CD4-positive, CD25-positive, alpha-beta regulatory T cell (primary cell): ENCODE data around the gene RIN1. TPM values are rescaled to one million over a fixed set of nuclear protein-coding genes. Genes with fewer than 3 reads are reported as not detected.
A peak's percentile ranks its signal among the peaks of the same experiment; 100 is the strongest.

ENCODE experiments used
- ATAC-seq, 2 donors: fragments of 150-1000 bp; cut with Tn5 transposase; one replicate each; pipeline ENCODE4 v1.10.0; 2021; ENCODE audit warnings: low read depth in 2 of 2, moderate number of reproducible peaks in 2 of 2, moderate library complexity in 1 of 2
- DNase-seq, 3 donors: peaks; one replicate each; pipeline versions ENCODE4 v3.0.0 to v3.0.0-alpha.2; 2012 to 2022; ENCODE audit warnings: mixed read lengths in 1 of 3
- H3K27ac ChIP-seq: one replicate; pipeline ENCODE4 v1.7.0; 2013; ENCODE audit warnings: mild to moderate bottlenecking, low read length; ENCODE audit not compliant: insufficient read depth, poor library complexity, severe bottlenecking
- H3K27me3 ChIP-seq: one replicate; pipeline ENCODE4 v1.7.0; 2013; ENCODE audit warnings: low read length; ENCODE audit not compliant: control insufficient read depth, insufficient read depth
- H3K36me3 ChIP-seq: one replicate; pipeline ENCODE4 v1.7.0; 2013; ENCODE audit warnings: mild to moderate bottlenecking, low read length, moderate library complexity; ENCODE audit not compliant: control insufficient read depth, insufficient read depth
- H3K4me1 ChIP-seq: 2 replicates; pipeline ENCODE4 v1.7.0; 2013; ENCODE audit warnings: mild to moderate bottlenecking, low read length; ENCODE audit not compliant: insufficient read depth, control insufficient read depth, poor library complexity, severe bottlenecking
- H3K4me3 ChIP-seq: one replicate; pipeline ENCODE4 v1.7.0; 2013; ENCODE audit warnings: low read depth, mild to moderate bottlenecking, low read length, moderate library complexity
- H3K9me3 ChIP-seq, 2 experiments: 1 replicate in 1 of 2; 2 replicates in 1 of 2; pipeline ENCODE4 v1.7.0; 2013; ENCODE audit warnings: low read length in 2 of 2, mild to moderate bottlenecking in 1 of 2, moderate library complexity in 1 of 2; ENCODE audit not compliant: control insufficient read depth in 2 of 2
- H3K27ac Mint-ChIP-seq, 3 donors: one replicate each; pipeline ENCODE4 v1.8.0; 2020 to 2022; ENCODE audit warnings: mild to moderate bottlenecking in 3 of 3, mixed read lengths in 3 of 3, moderate library complexity in 2 of 3
- H3K27me3 Mint-ChIP-seq: one replicate; pipeline ENCODE4 v1.8.0; 2022; ENCODE audit warnings: mild to moderate bottlenecking, mixed read lengths
- H3K36me3 Mint-ChIP-seq: one replicate; pipeline ENCODE4 v1.8.0; 2020; ENCODE audit warnings: mixed read lengths
- H3K4me1 Mint-ChIP-seq, 4 donors: one replicate each; pipeline ENCODE4 v1.8.0; 2020 to 2022; ENCODE audit warnings: mixed read lengths in 4 of 4, mild to moderate bottlenecking in 1 of 4
- H3K4me3 Mint-ChIP-seq, 4 donors: one replicate each; pipeline ENCODE4 v1.8.0; 2020 to 2022; ENCODE audit warnings: mild to moderate bottlenecking in 4 of 4, mixed read lengths in 4 of 4, moderate library complexity in 3 of 4
- H3K9me3 Mint-ChIP-seq, 7 donors: one replicate each; pipeline ENCODE4 v1.8.0; 2020 to 2022; ENCODE audit warnings: mixed read lengths in 7 of 7, mild to moderate bottlenecking in 3 of 7, moderate library complexity in 2 of 7
- polyA plus RNA-seq, 4 donors: library from polyadenylated mRNA; unstranded; fragments of 300-500 nt; fragmentation: Illumina TruSeq; gene quantifications; one replicate each; pipeline ENCODE4 v1.2.3, GENCODE V29; 2021
- total RNA-seq: library from RNA; stranded (reverse); gene quantifications from one replicate; pipeline ENCODE4 v1.2.3, GENCODE V29; 2022

RIN1 gene
- total and polyA plus RNA-seq, 5 donors from 2014 or later: 0.33 to 1.0 (median 0.92) TPM

- Mint-ChIP-seq H3K9me3 (no peaks in the 10 kb centered on the region), H3K4me1 (peaks cover 19 to 56% (median 32%) of the 10 kb centered on the region in 4 donors), H3K27me3 (no peaks in the 10 kb centered on the region), H3K4me3 (peak overlapping the region in 3 of 4 donors; percentile 18 to 85 (median 33)), H3K27ac (peak overlapping the region in 2 of 3 donors; percentile 67 to 70), H3K36me3 (peaks cover 18% of the 10 kb centered on the region)
- peaks cover 41% of the 10 kb centered on the region for H3K36me3 ChIP-seq
- no peak for DNase-seq
- no peaks in the 10 kb centered on the region for H3K9me3 ChIP-seq
- no peaks in the 10 kb centered on the region for H3K27me3 ChIP-seq
- peaks cover 41% of the 10 kb centered on the region for H3K4me1 ChIP-seq
- no peak for ATAC-seq
- no peak overlapping the region for H3K27ac ChIP-seq
- no peak overlapping the region for H3K4me3 ChIP-seq
Observed at GRCh38 chr11:66341502-66342126, 5.4 kb upstream of the RIN1 start.

GRCh38 chr11:66340596-66341501 lies 4.6 kb upstream of the RIN1 start:
- Mint-ChIP-seq H3K27ac (no peak overlapping the region), H3K36me3 (peaks cover 18% of the 10 kb centered on the region), H3K27me3 (no peaks in the 10 kb centered on the region), H3K9me3 (no peaks in the 10 kb centered on the region), H3K4me3 (peak overlapping the region in 1 of 4 donors; percentile 85), H3K4me1 (peaks cover 19 to 54% (median 35%) of the 10 kb centered on the region in 4 donors)
- DNase-seq (no peak), ATAC-seq (no peak)
- Histone ChIP-seq H3K9me3 (no peaks in the 10 kb centered on the region), H3K36me3 (peaks cover 41% of the 10 kb centered on the region), H3K27ac (no peak overlapping the region), H3K4me3 (no peak overlapping the region), H3K27me3 (no peaks in the 10 kb centered on the region), H3K4me1 (peaks cover 41% of the 10 kb centered on the region)

- Histone ChIP-seq H3K4me3 (no peak overlapping the region), H3K9me3 (no peaks in the 10 kb centered on the region), H3K27ac (no peak overlapping the region), H3K27me3 (no peaks in the 10 kb centered on the region), H3K36me3 (peaks cover 41% of the 10 kb centered on the region), H3K4me1 (peaks cover 38% of the 10 kb centered on the region)
- Mint-ChIP-seq H3K4me3 (peak overlapping the region in 2 of 4 donors; percentile 16 to 21), H3K27me3 (no peaks in the 10 kb centered on the region), H3K36me3 (peaks cover 18% of the 10 kb centered on the region), H3K27ac (no peak overlapping the region), H3K9me3 (no peaks in the 10 kb centered on the region), H3K4me1 (peaks cover 11 to 48% (median 28%) of the 10 kb centered on the region in 4 donors)
- ATAC-seq (no peak), DNase-seq (no peak)
Observed at GRCh38 chr11:66339686-66340483, 3.7 kb upstream of the RIN1 start.

GRCh38 chr11:66339162-66339675 lies 3.0 kb upstream of the RIN1 start:
- Mint-ChIP-seq H3K36me3 (peaks cover 18% of the 10 kb centered on the region), H3K27ac (peak overlapping the region in 1 of 3 donors; percentile 79), H3K4me3 (peak overlapping the region in 2 of 4 donors; percentile 16 to 21), H3K27me3 (no peaks in the 10 kb centered on the region), H3K9me3 (no peaks in the 10 kb centered on the region), H3K4me1 (peaks cover 10 to 44% (median 22%) of the 10 kb centered on the region in 4 donors)
- DNase-seq (no peak), ATAC-seq (no peak)
- peaks cover 33% of the 10 kb centered on the region for H3K4me1 ChIP-seq
- no peaks in the 10 kb centered on the region for H3K27me3 ChIP-seq
- H3K4me3 ChIP-seq: no peak overlapping the region
- peaks cover 41% of the 10 kb centered on the region for H3K36me3 ChIP-seq
- no peak overlapping the region for H3K27ac ChIP-seq
- H3K9me3 ChIP-seq: no peaks in the 10 kb centered on the region

GRCh38 chr11:66338276-66339161 lies 2.3 kb upstream of the RIN1 start:
- peak overlapping the region in 1 of 4 donors; percentile 16 for H3K4me3 Mint-ChIP-seq
- ATAC-seq (no peak), DNase-seq (no peak)
- Histone ChIP-seq H3K27ac (no peak overlapping the region), H3K4me1 (peaks cover 26% of the 10 kb centered on the region), H3K4me3 (no peak overlapping the region), H3K9me3 (no peaks in the 10 kb centered on the region), H3K27me3 (no peaks in the 10 kb centered on the region), H3K36me3 (peaks cover 41% of the 10 kb centered on the region)
- peaks cover 18% of the 10 kb centered on the region for H3K36me3 Mint-ChIP-seq
- peaks cover 7 to 37% (median 17%) of the 10 kb centered on the region in 4 donors for H3K4me1 Mint-ChIP-seq
- H3K27ac Mint-ChIP-seq: peak overlapping the region in 1 of 3 donors; percentile 79
- no peaks in the 10 kb centered on the region for H3K9me3 Mint-ChIP-seq
- H3K27me3 Mint-ChIP-seq: no peaks in the 10 kb centered on the region

- Histone ChIP-seq H3K36me3 (peaks cover 39% of the 10 kb centered on the region), H3K27ac (peak overlapping the region; percentile 55), H3K9me3 (no peaks in the 10 kb centered on the region), H3K27me3 (no peaks in the 10 kb centered on the region), H3K4me3 (no peak overlapping the region), H3K4me1 (peaks cover 22% of the 10 kb centered on the region)
- Mint-ChIP-seq H3K36me3 (peaks cover 10% of the 10 kb centered on the region), H3K27ac (no peak overlapping the region), H3K4me1 (peaks cover 0 to 26% (median 10%) of the 10 kb centered on the region in 4 donors), H3K9me3 (no peaks in the 10 kb centered on the region), H3K4me3 (peak overlapping the region; percentile 19 to 48 (median 36)), H3K27me3 (no peaks in the 10 kb centered on the region)
- no peak for ATAC-seq
- no peak for DNase-seq
Observed at GRCh38 chr11:66337103-66337899, 1.1 kb upstream of the RIN1 start.
